Thoracic aorta (tissue), 2 donors: Measurements from ENCODE around the gene MRPS2. TPM values are rescaled to one million over a fixed set of nuclear protein-coding genes. Genes with fewer than 3 reads are reported as not detected.
"Not testable (repeated sequence)": the region's sequence is repeated elsewhere in the genome, so short reads cannot be mapped to it uniquely, and the experiment has no call there.

Source experiments
- ATAC-seq: fragments of 150-250 bp; one replicate; pipeline ENCODE4 v1.8.0; 2017; ENCODE audit warnings: low read depth; ENCODE audit not compliant: insufficient number of reproducible peaks, low FRiP score
- DNase-seq: peaks from one replicate; pipeline ENCODE4 v3.0.0-alpha.2; 2020; ENCODE audit warnings: low spot score
- H3K27ac ChIP-seq, 2 donors: fragments of 200-600 bp; sonication (generic); 1 replicate in 1 of 2; 2 replicates in 1 of 2; pipeline ENCODE4 v1.5.1; 2016; ENCODE audit warnings: mild to moderate bottlenecking in 2 of 2, moderate library complexity in 2 of 2
- H3K27me3 ChIP-seq: fragments of 200-600 bp; sonication (generic); replicated peaks from 2 replicates; pipeline ENCODE4 v1.6.0; 2016; ENCODE audit warnings: mild to moderate bottlenecking; ENCODE audit not compliant: insufficient read depth
- H3K36me3 ChIP-seq: fragments of 200-600 bp; sonication (generic); one replicate; pipeline ENCODE4 v1.5.1; 2016
- H3K4me1 ChIP-seq, 2 donors: fragments of 200-600 bp; sonication (generic); 1 replicate in 1 of 2; 2 replicates in 1 of 2; pipeline versions ENCODE4 v1.5.1 to v1.6.0; 2016; ENCODE audit warnings: low read depth in 2 of 2, mild to moderate bottlenecking in 1 of 2; ENCODE audit not compliant: control insufficient read depth in 1 of 2
- H3K4me3 ChIP-seq: fragments of 200-600 bp; sonication (generic); 2 replicates; pipeline ENCODE4 v1.5.1; 2016; ENCODE audit warnings: mild to moderate bottlenecking
- H3K9me3 ChIP-seq: fragments of 200-600 bp; sonication (generic); 2 replicates; pipeline ENCODE4 v1.5.1; 2016
- CTCF ChIP-seq: fragments of 200-600 bp; sonication (generic); IDR thresholded peaks from one replicate; pipeline ENCODE4 v1.5.1; 2019; ENCODE audit warnings: antibody characterized with exemption
- total RNA-seq, 2 donors: library from RNA; depleted of rRNA; stranded (reverse); fragments of >200 nt; gene quantifications; one replicate each; pipeline versions ENCODE4 v1.1.0 to v1.2.3, GENCODE V29; 2016

Gene MRPS2
- total RNA-seq, 2 donors from 2014 or later, result 31.5 to 32.2 TPM

GRCh38 chr9:135526730-135527571 is 26.5 kb downstream of the MRPS2 start:
- TF ChIP-seq CTCF, result no peak
- no peak for ATAC-seq
- no peak overlapping the region for H3K4me3 ChIP-seq
- DNase-seq, result no peak
- H3K36me3 ChIP-seq, result no peaks in the 10 kb centered on the region
- no peak overlapping the region for H3K27ac ChIP-seq
- no peaks in the 10 kb centered on the region for H3K4me1 ChIP-seq
- no peaks in the 10 kb centered on the region for H3K9me3 ChIP-seq
- no peaks in the 10 kb centered on the region for H3K27me3 ChIP-seq

GRCh38 chr9:135528842-135529435 is 28.5 kb downstream of the MRPS2 start:
- DNase-seq, H3K9me3 ChIP-seq, H3K4me1 ChIP-seq, ATAC-seq, H3K36me3 ChIP-seq, H3K27ac ChIP-seq, H3K4me3 ChIP-seq, H3K27me3 ChIP-seq: not testable (repeated sequence)

- Histone ChIP-seq H3K27ac (no peak overlapping the region), H3K27me3 (no peaks in the 10 kb centered on the region), H3K36me3 (no peaks in the 10 kb centered on the region), H3K9me3 (no peaks in the 10 kb centered on the region), H3K4me3 (no peak overlapping the region), H3K4me1 (no peaks in the 10 kb centered on the region)
- DNase-seq (no peak), ATAC-seq (no peak)
- TF ChIP-seq CTCF, result no peak
These were observed 29.7 kb downstream of the MRPS2 start for GRCh38 chr9:135530146-135530545.

- Histone ChIP-seq H3K27me3 (no peaks in the 10 kb centered on the region), H3K9me3 (no peaks in the 10 kb centered on the region)
- TF ChIP-seq CTCF, result no peak
These were observed 30.6 kb downstream of the MRPS2 start for GRCh38 chr9:135531096-135531495.

GRCh38 chr9:135533113-135533512 is 32.6 kb downstream of the MRPS2 start:
- Histone ChIP-seq H3K4me3 (no peak overlapping the region), H3K27ac (no peak overlapping the region), H3K4me1 (no peaks in the 10 kb centered on the region), H3K27me3 (no peaks in the 10 kb centered on the region), H3K9me3 (no peaks in the 10 kb centered on the region), H3K36me3 (no peaks in the 10 kb centered on the region)
- ATAC-seq, result no peak
- TF ChIP-seq CTCF, result no peak
- no peak for DNase-seq

More at GRCh38 chr9:135531096-135531495, 30.6 kb downstream of the MRPS2 start:
- no peak for DNase-seq
- Histone ChIP-seq H3K36me3 (no peaks in the 10 kb centered on the region), H3K27ac (no peak overlapping the region), H3K4me1 (no peaks in the 10 kb centered on the region), H3K4me3 (no peak overlapping the region)
- ATAC-seq, result no peak
